GM08714 (cell line): Measurements from ENCODE around the gene CHM.

Experiments used
- H3K4me3 ChIP-seq: fragments of 200-500 bp; sonication (Bioruptor generic); 2 replicates; pipeline ENCODE4 v1.5.1; 2014; ENCODE audit warnings: mild to moderate bottlenecking, low read length, inconsistent platforms
- ZNF274 ChIP-seq: IDR thresholded peaks from 2 replicates; pipeline ENCODE4 v1.6.1; 2012; ENCODE audit warnings: mild to moderate bottlenecking, low read depth, low read length

The CHM gene

GRCh38 chrX:85897362-85898126, 149.8 kb downstream of the CHM start:
- H3K4me3 ChIP-seq, result no peak overlapping the region
- TF ChIP-seq ZNF274, result no peak

GRCh38 chrX:85882601-85883000, 164.8 kb downstream of the CHM start:
- H3K4me3 ChIP-seq, result no peak overlapping the region
- no peak for TF ChIP-seq ZNF274

- TF ChIP-seq ZNF274, result no peak
- no peak overlapping the region for H3K4me3 ChIP-seq
These were observed 176.8 kb downstream of the CHM start for GRCh38 chrX:85870585-85870984.

GRCh38 chrX:85865324-85865723, 182.0 kb downstream of the CHM start:
- no peak overlapping the region for H3K4me3 ChIP-seq
- no peak for TF ChIP-seq ZNF274

- no peak overlapping the region for H3K4me3 ChIP-seq
- no peak for TF ChIP-seq ZNF274
These were observed 187.9 kb downstream of the CHM start for GRCh38 chrX:85859426-85859825.

- TF ChIP-seq ZNF274, result no peak
These were observed 195.9 kb downstream of the CHM start for GRCh38 chrX:85851418-85851817.

GRCh38 chrX:85836868-85837267, 210.5 kb downstream of the CHM start:
- TF ChIP-seq ZNF274, result no peak
- H3K4me3 ChIP-seq, result no peak overlapping the region

More at GRCh38 chrX:85851418-85851817, 195.9 kb downstream of the CHM start:
- no peak overlapping the region for H3K4me3 ChIP-seq

GRCh38 chrX:85828771-85829170, 218.6 kb downstream of the CHM start:
- TF ChIP-seq ZNF274, result no peak
- H3K4me3 ChIP-seq, result no peak overlapping the region

- H3K4me3 ChIP-seq, result no peak overlapping the region
- TF ChIP-seq ZNF274, result no peak
These were observed 232.1 kb downstream of the CHM start for GRCh38 chrX:85815203-85815751.
